Endothelial cell of umbilical vein (primary cell): ENCODE results near the gene RBM38.

Experiments used
- CTCF ChIP-seq, 2 donors: IDR thresholded peaks; 1 replicate in 1 of 2; 2 replicates in 1 of 2; pipeline ENCODE4 v1.5.1; 2011; ENCODE audit warnings: low read length in 2 of 2, mild to moderate bottlenecking in 2 of 2, moderate library complexity in 2 of 2, control low read depth in 1 of 2, inconsistent platforms in 1 of 2, low read depth in 1 of 2; ENCODE audit not compliant: insufficient read depth in 1 of 2; ENCODE audit errors: extremely low read depth in 1 of 2
- EZH2 ChIP-seq: IDR thresholded peaks from 2 replicates; pipeline ENCODE4 v1.6.1; 2012; ENCODE audit warnings: borderline replicate concordance, low read depth, mild to moderate bottlenecking, moderate library complexity, low read length, inconsistent platforms; ENCODE audit not compliant: severe bottlenecking
- JUN ChIP-seq: IDR thresholded peaks from 2 replicates; pipeline ENCODE4 v1.6.1; 2011; ENCODE audit warnings: borderline replicate concordance, low read depth; ENCODE audit not compliant: insufficient read length, insufficient read depth
- TF ChIP-seq, protein P1 (sequence below): IDR thresholded peaks from 2 replicates; pipeline ENCODE4 v1.6.1; 2011; ENCODE audit not compliant: insufficient read depth, insufficient read length

DNA sequence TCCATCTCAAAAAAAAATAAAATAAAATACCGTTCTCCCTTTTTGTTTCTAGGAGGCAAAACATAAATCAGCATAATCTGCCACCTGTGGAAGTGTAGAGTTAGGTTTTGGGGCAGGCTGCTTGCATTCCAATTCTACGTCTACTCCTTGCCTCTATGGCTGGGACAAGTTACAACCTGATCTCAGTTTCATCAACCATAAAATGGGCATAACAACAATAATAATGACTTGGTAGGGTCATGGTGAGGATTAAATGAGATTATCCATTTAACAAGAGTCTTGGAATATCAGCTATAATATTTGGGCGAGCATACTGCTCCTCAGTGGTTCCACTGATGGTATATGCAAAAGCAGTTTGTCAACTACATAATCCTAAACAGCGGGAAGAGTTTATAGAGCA is 43.8 kb upstream of the RBM38 start:
- TF ChIP-seq CTCF (IDR thresholded peaks at IDR 0.05; ENCODE audit: extremely low read depth in 1 of 2, insufficient read depth in 1 of 2, low read depth in 1 of 2, low read length in 2 of 2) (no peak), EZH2 (no peak), JUN (no peak)
- TF ChIP-seq, protein P1, sequence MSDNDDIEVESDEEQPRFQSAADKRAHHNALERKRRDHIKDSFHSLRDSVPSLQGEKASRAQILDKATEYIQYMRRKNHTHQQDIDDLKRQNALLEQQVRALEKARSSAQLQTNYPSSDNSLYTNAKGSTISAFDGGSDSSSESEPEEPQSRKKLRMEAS, result no peak
